Measurements from ENCODE around the gene PRSS33.

DNA sequence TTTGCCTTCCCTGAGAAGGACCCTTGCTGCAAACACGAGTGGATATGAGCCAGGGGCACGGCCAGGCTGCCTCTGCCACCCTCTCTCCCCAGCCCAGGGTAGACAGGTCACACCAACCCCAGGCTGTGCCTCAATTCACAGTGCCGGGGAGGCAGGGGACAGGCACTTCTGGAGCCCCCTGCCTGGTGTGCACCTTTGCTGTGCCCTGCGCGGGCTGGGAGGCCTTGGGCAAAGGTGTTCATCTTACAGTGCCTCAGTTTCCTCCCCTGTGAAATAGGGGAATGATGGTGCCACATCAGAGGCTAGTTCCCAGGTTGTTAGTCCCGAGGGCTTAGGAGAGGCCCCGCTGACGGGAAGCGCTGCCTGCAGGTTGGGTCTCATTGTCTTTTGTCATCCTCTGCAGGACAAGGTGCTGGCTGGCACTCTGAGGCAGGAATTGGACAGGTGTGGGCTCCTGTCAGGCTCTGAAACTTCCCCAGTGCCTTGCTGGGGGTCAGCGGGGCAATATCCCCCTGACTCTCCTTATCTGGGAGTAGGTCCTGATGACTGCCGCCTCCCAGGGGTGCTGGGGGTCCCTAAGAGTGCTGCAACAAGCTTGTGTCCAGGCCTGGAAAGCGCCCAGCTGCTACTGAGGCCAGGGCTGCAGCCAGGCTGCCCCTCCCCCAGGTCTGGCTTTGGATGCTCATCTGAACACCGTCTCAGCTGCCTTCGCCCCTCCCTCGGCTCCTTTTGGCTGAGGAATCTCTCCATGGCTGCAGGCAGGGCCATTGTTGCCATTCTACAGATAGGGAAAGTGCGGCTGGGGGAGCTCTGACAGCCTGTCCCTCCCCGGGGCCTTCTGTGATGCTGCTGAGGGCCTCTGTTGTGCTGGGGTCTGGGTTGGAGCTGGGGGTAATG lies 32.8 kb upstream of the PRSS33 start:
- TF ChIP-seq BHLHE40 (IDR thresholded peaks at IDR 0.05; ENCODE audit: borderline replicate concordance), result no peak
- TF ChIP-seq ZNF384 (IDR thresholded peaks at IDR 0.05), result no peak
- no peak for TF ChIP-seq HDGF (IDR thresholded peaks at IDR 0.05; ENCODE audit: borderline replicate concordance)
- TF ChIP-seq L3MBTL2 (conservative IDR thresholded peaks at IDR 0.05), result no peak
- TF ChIP-seq ELF4 (IDR thresholded peaks at IDR 0.05), result no peak
- TF ChIP-seq FOXM1 (IDR thresholded peaks at IDR 0.05; ENCODE audit: borderline replicate concordance), result no peak
- no peak for TF ChIP-seq SUZ12 (IDR thresholded peaks at IDR 0.05)
- TF ChIP-seq, protein P1, sequence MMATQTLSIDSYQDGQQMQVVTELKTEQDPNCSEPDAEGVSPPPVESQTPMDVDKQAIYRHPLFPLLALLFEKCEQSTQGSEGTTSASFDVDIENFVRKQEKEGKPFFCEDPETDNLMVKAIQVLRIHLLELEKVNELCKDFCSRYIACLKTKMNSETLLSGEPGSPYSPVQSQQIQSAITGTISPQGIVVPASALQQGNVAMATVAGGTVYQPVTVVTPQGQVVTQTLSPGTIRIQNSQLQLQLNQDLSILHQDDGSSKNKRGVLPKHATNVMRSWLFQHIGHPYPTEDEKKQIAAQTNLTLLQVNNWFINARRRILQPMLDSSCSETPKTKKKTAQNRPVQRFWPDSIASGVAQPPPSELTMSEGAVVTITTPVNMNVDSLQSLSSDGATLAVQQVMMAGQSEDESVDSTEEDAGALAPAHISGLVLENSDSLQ (IDR thresholded peaks at IDR 0.05), result no peak
- TF ChIP-seq ARNT (IDR thresholded peaks at IDR 0.05), result no peak
- no peak for TF ChIP-seq FOXA1 (IDR thresholded peaks at IDR 0.05)
